ENCODE data around the gene BRINP3. TPM values are rescaled to one million over a fixed set of nuclear protein-coding genes. Genes with fewer than 3 reads are reported as not detected.

BRINP3 gene
- total RNA-seq, 1 experiment from 2014 or later = not detected

DNA sequence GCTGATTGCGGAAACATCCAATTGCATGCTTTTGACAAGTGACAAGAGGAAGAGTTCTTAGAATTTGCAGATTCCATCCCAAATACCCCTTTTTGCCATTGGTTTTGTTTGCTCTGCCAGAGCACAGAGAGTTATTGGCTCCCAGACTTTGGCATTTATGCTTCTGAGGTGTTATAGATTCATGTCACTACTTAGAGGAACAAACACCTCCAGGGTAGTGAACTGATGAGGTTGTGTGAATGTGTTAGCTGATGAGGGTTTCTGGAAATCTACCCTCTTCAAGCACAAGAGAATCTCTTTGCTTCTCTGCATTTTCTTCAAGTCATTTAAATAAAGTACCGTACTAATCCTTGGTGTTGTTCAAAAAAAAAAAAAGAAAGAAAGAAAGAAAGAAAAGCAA lies 33.9 kb upstream of the BRINP3 start:
- H4K8ac ChIP-seq (replicated peaks; ENCODE audit: insufficient read length, low read depth, low read length) = no peak overlapping the region
- TF ChIP-seq, protein P1, sequence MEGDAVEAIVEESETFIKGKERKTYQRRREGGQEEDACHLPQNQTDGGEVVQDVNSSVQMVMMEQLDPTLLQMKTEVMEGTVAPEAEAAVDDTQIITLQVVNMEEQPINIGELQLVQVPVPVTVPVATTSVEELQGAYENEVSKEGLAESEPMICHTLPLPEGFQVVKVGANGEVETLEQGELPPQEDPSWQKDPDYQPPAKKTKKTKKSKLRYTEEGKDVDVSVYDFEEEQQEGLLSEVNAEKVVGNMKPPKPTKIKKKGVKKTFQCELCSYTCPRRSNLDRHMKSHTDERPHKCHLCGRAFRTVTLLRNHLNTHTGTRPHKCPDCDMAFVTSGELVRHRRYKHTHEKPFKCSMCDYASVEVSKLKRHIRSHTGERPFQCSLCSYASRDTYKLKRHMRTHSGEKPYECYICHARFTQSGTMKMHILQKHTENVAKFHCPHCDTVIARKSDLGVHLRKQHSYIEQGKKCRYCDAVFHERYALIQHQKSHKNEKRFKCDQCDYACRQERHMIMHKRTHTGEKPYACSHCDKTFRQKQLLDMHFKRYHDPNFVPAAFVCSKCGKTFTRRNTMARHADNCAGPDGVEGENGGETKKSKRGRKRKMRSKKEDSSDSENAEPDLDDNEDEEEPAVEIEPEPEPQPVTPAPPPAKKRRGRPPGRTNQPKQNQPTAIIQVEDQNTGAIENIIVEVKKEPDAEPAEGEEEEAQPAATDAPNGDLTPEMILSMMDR (conservative IDR thresholded peaks at IDR 0.05) = no peak
- H3K4ac ChIP-seq (ENCODE audit: low read depth, low read length) = no peak overlapping the region
- H2BK5ac ChIP-seq (ENCODE audit: insufficient read length, low read length) = no peak overlapping the region
- H3K4me1 Mint-ChIP-seq = no peaks in the 10 kb centered on the region; a peak in 1 of 4 replicates
- no peak overlapping the region for H3K27ac ChIP-seq (ENCODE audit: insufficient read length, low read depth, low read length)
- H2BK120ac ChIP-seq (ENCODE audit: low read depth, low read length, poor library complexity, severe bottlenecking) = no peak overlapping the region
- H3K79me2 ChIP-seq (ENCODE audit: insufficient read depth, low read length) = no peaks in the 10 kb centered on the region
- H3K56ac ChIP-seq (ENCODE audit: insufficient read length, low read depth, low read length) = no peak overlapping the region
- no peaks in the 10 kb centered on the region for H3K4me1 ChIP-seq (ENCODE audit: insufficient read depth, low read length)
- H3K36me3 Mint-ChIP-seq (ENCODE audit: insufficient read depth in 1 of 3, low read depth in 3 of 3) = no peaks in the 10 kb centered on the region
- H3K79me1 ChIP-seq (ENCODE audit: insufficient read depth, low read depth, low read length, poor library complexity, severe bottlenecking) = no peaks in the 10 kb centered on the region
- H3K14ac ChIP-seq (ENCODE audit: insufficient read depth, low read length) = no peak overlapping the region
- no peak overlapping the region for H2AFZ ChIP-seq (ENCODE audit: low read length)
- no peaks in the 10 kb centered on the region; the same call in 1 of the 2 replicates for H3K27me3 Mint-ChIP-seq (ENCODE audit: low read depth)
- H3K23ac ChIP-seq (ENCODE audit: insufficient read length, low read depth, low read length) = no peak overlapping the region
- H4K91ac ChIP-seq (ENCODE audit: insufficient read length, low read depth, low read length) = no peak overlapping the region
- H3K27me3 ChIP-seq (ENCODE audit: insufficient read depth, low read length) = no peaks in the 10 kb centered on the region
- H3K9ac ChIP-seq (ENCODE audit: extremely low read depth, insufficient read length, low read length) = no peak overlapping the region
- no peak overlapping the region for H3K4me2 ChIP-seq (ENCODE audit: insufficient read depth, insufficient read length, low read length)
- no peak overlapping the region for H2BK15ac ChIP-seq (ENCODE audit: low read depth, low read length)
- no peak for DNase-seq
- no peak overlapping the region for H2AK5ac ChIP-seq (ENCODE audit: insufficient read length, low read length)
- H3K9me3 ChIP-seq (ENCODE audit: control insufficient read depth, low read depth, low read length) = no peaks in the 10 kb centered on the region
- H2BK12ac ChIP-seq (ENCODE audit: insufficient read length, low read depth, low read length) = no peak overlapping the region
- H4K5ac ChIP-seq (ENCODE audit: insufficient read length, low read depth, low read length) = no peak overlapping the region
- H2BK20ac ChIP-seq (ENCODE audit: low read depth, low read length, poor library complexity, severe bottlenecking) = no peak overlapping the region
- no peak overlapping the region for H3K4me3 Mint-ChIP-seq
- no peak overlapping the region for H3K27ac Mint-ChIP-seq
- H3T11ph ChIP-seq (ENCODE audit: low read length) = no peak overlapping the region
- no peaks in the 10 kb centered on the region for H4K20me1 ChIP-seq (ENCODE audit: control insufficient read depth, insufficient read depth, insufficient read length)
- WGBS (ENCODE audit: extremely low coverage, insufficient read length, low lambda C conversion rate) = no CpG with 5 or more reads among the region's 2 CpGs
- H3K23me2 ChIP-seq (ENCODE audit: insufficient read length, low read depth, low read length, poor library complexity, severe bottlenecking) = no peaks in the 10 kb centered on the region
- no peak overlapping the region for H3K18ac ChIP-seq (ENCODE audit: insufficient read length, low read depth, low read length)
- no peaks in the 10 kb centered on the region for H3K9me3 Mint-ChIP-seq
